ENCODE measurements around the gene NLRC4.
"Not testable (repeated sequence)": the region's sequence is repeated elsewhere in the genome, so short reads cannot be mapped to it uniquely, and the experiment has no call there.

DNA sequence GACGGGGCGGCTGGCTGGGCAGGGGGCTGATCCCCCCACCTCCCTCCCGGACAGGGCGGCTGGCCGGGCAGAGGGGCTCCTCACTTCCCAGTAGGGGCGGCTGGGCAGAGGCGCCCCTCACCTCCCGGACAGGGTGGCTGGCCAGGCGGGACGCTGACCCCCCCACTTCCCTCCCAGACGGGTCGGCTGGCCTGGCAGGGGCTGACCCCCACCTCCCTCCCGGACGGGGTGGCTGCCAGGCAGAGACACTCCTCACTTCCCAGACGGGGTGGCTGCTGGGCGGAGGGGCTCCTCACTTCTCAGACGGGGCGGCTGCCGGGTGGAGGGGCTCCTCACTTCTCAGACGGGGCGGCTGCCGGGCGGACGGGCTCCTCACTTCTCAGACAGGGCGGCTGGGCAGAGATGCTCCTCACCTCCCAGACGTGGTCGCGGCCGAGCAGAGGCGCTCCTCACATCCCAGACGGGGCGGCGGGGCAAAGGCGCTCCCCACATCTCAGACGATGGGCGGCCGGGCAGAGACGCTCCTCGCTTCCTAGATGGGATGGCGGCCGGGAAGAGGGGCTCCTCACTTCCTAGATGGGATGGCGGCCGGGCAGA lies 29.4 kb upstream of the NLRC4 start:
- not testable (repeated sequence) for TF ChIP-seq FOXM1 (IDR thresholded peaks at IDR 0.05; ENCODE audit: borderline replicate concordance); NFRKB (IDR thresholded peaks at IDR 0.05); ARNT (IDR thresholded peaks at IDR 0.05); BHLHE40 (IDR thresholded peaks at IDR 0.05; ENCODE audit: borderline replicate concordance)
